Measurements from ENCODE around the gene NCAM2. TPM values are rescaled to one million over a fixed set of nuclear protein-coding genes. Genes with fewer than 3 reads are reported as not detected.
A peak's percentile ranks its signal among the peaks of the same experiment; 100 is the strongest.

Gene NCAM2
- not detected for total RNA-seq

DNA sequence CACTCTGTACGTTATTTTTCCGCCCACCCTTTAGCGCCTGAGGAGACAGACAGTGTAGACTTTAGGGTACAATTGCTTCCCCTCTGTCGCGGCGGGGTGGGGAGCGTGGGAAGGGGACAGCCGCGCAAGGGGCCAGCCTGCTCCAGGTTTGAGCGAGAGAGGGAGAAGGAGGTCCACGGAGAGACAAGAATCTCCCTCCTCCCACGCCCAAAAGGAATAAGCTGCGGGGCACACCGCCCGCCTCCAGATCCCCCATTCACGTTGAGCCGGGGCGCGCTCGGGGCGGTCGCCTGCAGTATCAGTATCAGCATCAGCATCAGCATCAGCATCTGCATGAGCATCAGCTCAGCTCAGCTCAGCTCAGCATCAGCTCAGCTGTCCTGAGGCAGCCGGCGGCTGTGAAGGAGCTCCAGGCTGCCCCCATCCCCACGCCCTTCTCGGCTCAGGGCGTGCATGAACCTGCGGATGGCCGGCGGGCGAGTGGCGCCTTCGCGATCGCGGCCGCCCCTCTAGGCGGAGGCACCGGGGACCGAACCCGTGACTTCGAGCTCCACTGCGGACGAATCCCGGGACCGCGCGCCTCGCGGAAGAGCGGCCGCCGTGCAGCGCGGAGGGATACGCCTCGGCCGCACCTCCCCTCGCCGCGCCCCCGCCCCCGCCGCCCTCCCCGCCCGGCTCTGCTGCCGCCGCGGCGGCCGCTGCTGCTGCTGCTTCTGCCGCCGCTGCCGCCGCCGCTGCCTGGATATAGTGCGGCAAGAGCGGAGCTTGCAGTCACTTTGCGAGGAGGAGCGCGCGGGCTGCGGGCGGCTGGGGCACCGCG is at the start of gene NCAM2:
NCAM2 (plus strand) TSS at position 774 of the 820 bp plus-strand sequence.
- Mint-ChIP-seq H3K4me1 (ENCODE audit: low read depth) (peaks cover 16% of the 10 kb centered on the region), H3K27ac (no peak within 1 kb of the TSS), H3K27me3 (peaks cover 25% of the 10 kb centered on the region), H3K9me3 (no peaks in the 10 kb centered on the region), H3K4me3 (peak within 1 kb of the TSS; percentile 62), H3K36me3 (no peaks in the 10 kb centered on the region)
- ChIA-PET CTCF (interaction anchor here (1.1 to 1.4 kb wide), 3 partner anchors 27 to 103 kb away, joined by 3 to 5 read pairs (median 5); no protein-coding TSS in a partner anchor), POLR2A (no interaction called here)
- intact Hi-C loops (cut with micrococcal nuclease), result loop anchor here (2.0 to 5.0 kb wide), 3 partner anchors 105 to 923 kb away; no protein-coding TSS in a partner anchor
- DNase-seq, result peak; percentile 67

- ChIA-PET POLR2A (no interaction called here), CTCF (no interaction called here)
- no peaks in the 10 kb centered on the region for H3K4me1 Mint-ChIP-seq (ENCODE audit: low read depth)
- no peaks in the 10 kb centered on the region for H3K9me3 Mint-ChIP-seq
- DNase-seq, result no peak
- H3K27ac Mint-ChIP-seq, result no peak overlapping the region
- no peak overlapping the region for H3K4me3 Mint-ChIP-seq
- no peaks in the 10 kb centered on the region for H3K27me3 Mint-ChIP-seq
- H3K36me3 Mint-ChIP-seq, result no peaks in the 10 kb centered on the region
- intact Hi-C loops (cut with micrococcal nuclease), result no loop called here
These were observed 48.3 kb upstream of the NCAM2 start for GRCh38 chr21:20949884-20950283.

DNA sequence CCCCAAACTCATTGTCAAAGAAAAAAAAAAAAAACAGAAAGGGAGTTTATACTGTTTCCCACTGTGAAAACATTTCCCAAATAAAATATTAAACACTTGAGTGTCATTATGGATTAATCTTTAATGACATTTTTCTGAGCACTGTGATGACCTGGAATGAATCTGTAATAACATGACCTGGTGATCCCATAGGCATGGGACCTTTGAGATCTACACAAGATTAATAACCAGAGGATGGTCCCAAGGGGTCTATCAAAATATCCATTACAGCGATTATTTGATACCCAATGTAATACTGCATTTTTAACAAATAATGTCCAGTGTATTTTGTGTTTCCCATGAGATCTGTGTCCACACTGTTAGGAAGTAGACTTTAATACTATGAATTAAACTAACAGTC is 32.4 kb upstream of the NCAM2 start:
- Mint-ChIP-seq H3K9me3 (no peaks in the 10 kb centered on the region), H3K27ac (no peak overlapping the region), H3K27me3 (no peaks in the 10 kb centered on the region), H3K36me3 (no peaks in the 10 kb centered on the region), H3K4me3 (no peak overlapping the region), H3K4me1 (ENCODE audit: low read depth) (no peaks in the 10 kb centered on the region)
- POLR2A ChIA-PET, result no interaction called here
- intact Hi-C loops (cut with micrococcal nuclease), result no loop called here
- no peak for DNase-seq
- CTCF ChIA-PET, result no interaction called here

DNA sequence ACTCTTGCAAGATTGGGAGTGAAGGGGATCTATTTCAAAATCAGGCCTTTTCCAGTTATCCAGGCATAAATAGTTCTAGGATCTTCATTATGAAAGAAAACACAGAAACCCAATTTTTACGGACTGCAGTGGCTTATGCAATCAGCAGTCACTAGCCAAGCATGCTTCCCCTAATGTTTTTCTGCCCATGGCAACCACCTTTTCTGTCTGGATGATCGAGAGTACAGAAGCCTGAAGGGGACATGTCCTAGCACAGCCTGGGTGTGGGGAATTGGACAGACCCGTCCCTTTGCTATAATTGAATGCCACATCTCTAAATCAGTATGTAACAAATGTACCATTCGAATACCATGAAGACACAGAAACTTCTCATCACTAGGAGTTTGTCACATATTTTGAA is 29.8 kb upstream of the NCAM2 start:
- H3K27ac Mint-ChIP-seq, result no peak overlapping the region
- no peaks in the 10 kb centered on the region for H3K9me3 Mint-ChIP-seq
- CTCF ChIA-PET, result interaction anchor here (0.6 to 1.0 kb wide), 3 partner anchors 10 to 46 kb away, joined by 3 to 5 read pairs (median 5); partner anchors contain the start of gene NCAM2
- no peak overlapping the region for H3K4me3 Mint-ChIP-seq
- no peaks in the 10 kb centered on the region for H3K27me3 Mint-ChIP-seq
- POLR2A ChIA-PET, result no interaction called here
- no peaks in the 10 kb centered on the region for H3K4me1 Mint-ChIP-seq (ENCODE audit: low read depth)
- intact Hi-C loops (cut with micrococcal nuclease), result no loop called here
- DNase-seq, result no peak
- no peaks in the 10 kb centered on the region for H3K36me3 Mint-ChIP-seq

DNA sequence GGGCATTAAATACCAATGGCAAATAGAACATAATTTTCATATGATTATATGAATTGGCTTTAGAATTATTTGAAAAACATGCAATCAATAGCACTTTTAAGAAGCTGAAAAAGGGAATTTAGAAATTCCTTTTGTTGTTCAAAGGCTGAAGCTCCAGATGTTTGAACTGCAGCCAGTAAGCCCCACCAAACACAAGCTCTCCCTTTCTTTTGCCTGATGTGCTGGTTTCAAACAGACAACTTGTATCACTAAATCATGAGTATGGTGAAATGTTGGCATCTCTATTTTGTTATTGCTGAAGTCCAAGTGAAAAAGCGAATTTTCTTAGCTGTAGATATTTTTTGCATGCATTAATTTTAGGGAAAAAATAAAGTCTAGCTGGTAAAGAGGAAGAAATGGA is 27.5 kb upstream of the NCAM2 start:
- Mint-ChIP-seq H3K27ac (no peak overlapping the region), H3K36me3 (no peaks in the 10 kb centered on the region), H3K4me3 (no peak overlapping the region), H3K4me1 (ENCODE audit: low read depth) (no peaks in the 10 kb centered on the region), H3K9me3 (no peaks in the 10 kb centered on the region), H3K27me3 (no peaks in the 10 kb centered on the region)
- POLR2A ChIA-PET, result no interaction called here
- CTCF ChIA-PET, result interaction anchor here (1.0 kb wide), 2 partner anchors 20 to 27 kb away, joined by 3 to 5 read pairs; partner anchors contain the start of gene NCAM2
- intact Hi-C loops (cut with micrococcal nuclease), result no loop called here
- no peak for DNase-seq

- CTCF ChIA-PET, result interaction anchor here (1.0 kb wide), 2 partner anchors 20 to 27 kb away, joined by 3 to 5 read pairs; partner anchors contain the start of gene NCAM2
- intact Hi-C loops (cut with micrococcal nuclease), result no loop called here
- DNase-seq, result peak; percentile 49
These were observed 26.8 kb upstream of the NCAM2 start for GRCh38 chr21:20971296-20971921.

DNA sequence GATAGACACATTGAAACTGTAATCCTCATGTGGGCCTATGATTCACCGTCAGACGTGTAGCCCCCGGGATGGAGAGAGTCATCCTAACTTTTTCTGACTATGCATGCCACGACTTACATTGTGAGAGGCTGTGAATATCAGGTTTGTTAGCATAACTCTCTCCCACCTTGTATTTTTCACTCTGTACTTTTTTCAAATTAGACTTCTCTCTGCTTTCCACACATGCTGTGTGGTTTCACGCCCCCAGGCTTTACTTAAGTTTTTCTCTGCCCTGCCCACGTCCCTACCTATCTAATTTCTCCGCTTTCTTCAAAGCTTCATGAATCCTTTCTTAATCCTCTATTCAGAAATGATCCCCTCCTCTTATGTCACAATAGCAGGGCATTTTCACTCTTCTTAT is 3.4 kb upstream of the NCAM2 start:
- no peak overlapping the region for H3K4me3 Mint-ChIP-seq
- no peaks in the 10 kb centered on the region for H3K36me3 Mint-ChIP-seq
- peaks cover 16% of the 10 kb centered on the region for H3K4me1 Mint-ChIP-seq (ENCODE audit: low read depth)
- peaks cover 13% of the 10 kb centered on the region for H3K27me3 Mint-ChIP-seq
- no peak overlapping the region for H3K27ac Mint-ChIP-seq
- no peak for DNase-seq
- CTCF ChIA-PET, result no interaction called here
- intact Hi-C loops (cut with micrococcal nuclease), result loop anchor here (5.0 kb wide), 1 partner anchor 168 kb away; no protein-coding TSS in a partner anchor
- POLR2A ChIA-PET, result no interaction called here
- no peaks in the 10 kb centered on the region for H3K9me3 Mint-ChIP-seq

More at GRCh38 chr21:20971296-20971921, 26.8 kb upstream of the NCAM2 start:
- H3K4me1 Mint-ChIP-seq (ENCODE audit: low read depth), result no peaks in the 10 kb centered on the region
- POLR2A ChIA-PET, result no interaction called here
- no peak overlapping the region for H3K27ac Mint-ChIP-seq
- H3K4me3 Mint-ChIP-seq, result no peak overlapping the region
- no peaks in the 10 kb centered on the region for H3K36me3 Mint-ChIP-seq
- H3K27me3 Mint-ChIP-seq, result no peaks in the 10 kb centered on the region
- H3K9me3 Mint-ChIP-seq, result no peaks in the 10 kb centered on the region

GRCh38 chr21:20996421-20997310 is 1.5 kb upstream of the NCAM2 start:
- peaks cover 16% of the 10 kb centered on the region for H3K4me1 Mint-ChIP-seq (ENCODE audit: low read depth)
- intact Hi-C loops (cut with micrococcal nuclease), result loop anchor here (5.0 kb wide), 1 partner anchor 166 kb away; no protein-coding TSS in a partner anchor
- H3K4me3 Mint-ChIP-seq, result peak overlapping the region; percentile 5
- no peaks in the 10 kb centered on the region for H3K36me3 Mint-ChIP-seq
- DNase-seq, result no peak
- CTCF ChIA-PET, result no interaction called here
- H3K27ac Mint-ChIP-seq, result no peak overlapping the region
- POLR2A ChIA-PET, result no interaction called here
- no peaks in the 10 kb centered on the region for H3K9me3 Mint-ChIP-seq
- H3K27me3 Mint-ChIP-seq, result peaks cover 21% of the 10 kb centered on the region

- intact Hi-C loops (cut with micrococcal nuclease), result loop anchor here (5.0 kb wide), 1 partner anchor 165 kb away; no protein-coding TSS in a partner anchor
- ChIA-PET POLR2A (no interaction called here), CTCF (interaction anchor here (1.1 to 1.4 kb wide), 3 partner anchors 26 to 104 kb away, joined by 3 to 5 read pairs (median 5); no protein-coding TSS in a partner anchor)
- no peak for DNase-seq
- no peak overlapping the region for H3K27ac Mint-ChIP-seq
- H3K4me3 Mint-ChIP-seq, result peak overlapping the region; percentile 49
- H3K4me1 Mint-ChIP-seq (ENCODE audit: low read depth), result peaks cover 16% of the 10 kb centered on the region
- no peaks in the 10 kb centered on the region for H3K36me3 Mint-ChIP-seq
- H3K27me3 Mint-ChIP-seq, result peaks cover 25% of the 10 kb centered on the region
- H3K9me3 Mint-ChIP-seq, result no peaks in the 10 kb centered on the region
These were observed 936 bp upstream of the NCAM2 start for GRCh38 chr21:20997311-20997635.

- H3K27me3 Mint-ChIP-seq, result peaks cover 25% of the 10 kb centered on the region
- intact Hi-C loops (cut with micrococcal nuclease), result loop anchor here (2.0 to 5.0 kb wide), 3 partner anchors 104 to 922 kb away; no protein-coding TSS in a partner anchor
- CTCF ChIA-PET, result interaction anchor here (1.1 to 1.4 kb wide), 3 partner anchors 27 to 103 kb away, joined by 3 to 5 read pairs (median 5); no protein-coding TSS in a partner anchor
These were observed 214 bp downstream of the NCAM2 start for GRCh38 chr21:20998456-20998789.

DNA sequence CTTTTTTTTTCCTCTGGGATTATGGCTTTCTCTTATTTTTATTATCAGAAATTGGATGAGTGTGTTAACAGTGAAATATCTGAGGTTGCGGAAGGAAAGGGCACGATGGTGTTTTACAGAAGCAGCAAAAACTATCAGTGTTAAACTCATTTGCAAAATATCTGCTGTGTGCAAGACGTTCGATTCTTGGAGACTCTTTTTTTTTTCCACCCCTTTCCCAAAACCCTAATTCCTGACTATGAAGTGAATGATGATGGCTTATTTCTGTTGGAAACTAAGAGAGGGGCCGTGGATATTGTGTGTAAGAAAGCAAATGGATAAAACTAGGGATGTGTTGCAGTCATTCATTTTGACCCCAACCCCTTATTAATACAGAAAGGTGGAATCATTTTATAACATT is 677 bp downstream of the NCAM2 start:
- CTCF ChIA-PET, result interaction anchor here (0.6 to 1.4 kb wide), 3 partner anchors 28 to 102 kb away, joined by 3 to 5 read pairs (median 5); no protein-coding TSS in a partner anchor

More at GRCh38 chr21:20998456-20998789, 214 bp downstream of the NCAM2 start:
- H3K27ac Mint-ChIP-seq, result no peak overlapping the region
- no peaks in the 10 kb centered on the region for H3K9me3 Mint-ChIP-seq
- no peak for DNase-seq
- H3K4me1 Mint-ChIP-seq (ENCODE audit: low read depth), result peaks cover 16% of the 10 kb centered on the region
- POLR2A ChIA-PET, result no interaction called here
- no peaks in the 10 kb centered on the region for H3K36me3 Mint-ChIP-seq
- peak overlapping the region; percentile 62 for H3K4me3 Mint-ChIP-seq

More for the DNA sequence above, 677 bp downstream of the NCAM2 start:
- intact Hi-C loops (cut with micrococcal nuclease), result loop anchor here (1.0 to 5.0 kb wide), 4 partner anchors 104 to 1793 kb away; no protein-coding TSS in a partner anchor
- Mint-ChIP-seq H3K9me3 (no peaks in the 10 kb centered on the region), H3K4me3 (peak overlapping the region; percentile 62), H3K36me3 (no peaks in the 10 kb centered on the region), H3K4me1 (ENCODE audit: low read depth) (peaks cover 16% of the 10 kb centered on the region), H3K27ac (no peak overlapping the region), H3K27me3 (peaks cover 25% of the 10 kb centered on the region)
- no peak for DNase-seq
- POLR2A ChIA-PET, result no interaction called here
